Type B pancreatic cell (in vitro differentiated cells): ENCODE measurements around the gene VEZT. TPM values are rescaled to one million over a fixed set of nuclear protein-coding genes. Genes with fewer than 3 reads are reported as not detected.
"Not testable (repeated sequence)": the region's sequence is repeated elsewhere in the genome, so short reads cannot be mapped to it uniquely, and the experiment has no call there.

Experiments
- DNase-seq: peaks from one replicate; pipeline ENCODE4 v3.0.0; 2021; ENCODE audit warnings: mixed read lengths; ENCODE audit not compliant: unreplicated experiment; ENCODE audit errors: extremely low spot score
- H3K27ac Mint-ChIP-seq: 2 replicates; pipeline ENCODE4 v1.8.0; 2021; ENCODE audit warnings: mild to moderate bottlenecking, mixed read lengths
- H3K27me3 Mint-ChIP-seq: 2 replicates; pipeline ENCODE4 v1.8.0; 2021; ENCODE audit warnings: mixed read lengths
- H3K36me3 Mint-ChIP-seq: 2 replicates; pipeline ENCODE4 v1.8.0; 2021; ENCODE audit warnings: mixed read lengths
- H3K4me1 Mint-ChIP-seq: one replicate; pipeline ENCODE4 v1.8.0; 2021; ENCODE audit warnings: mixed read lengths; ENCODE audit not compliant: unreplicated experiment
- H3K4me3 Mint-ChIP-seq: 2 replicates; pipeline ENCODE4 v1.8.0; 2021; ENCODE audit warnings: mild to moderate bottlenecking, mixed read lengths
- H3K9me3 Mint-ChIP-seq: 2 replicates; pipeline ENCODE4 v1.8.0; 2021; ENCODE audit warnings: mixed read lengths
- total RNA-seq: library from RNA; stranded (reverse); gene quantifications from 2 replicates; pipeline ENCODE4 v1.2.1, GENCODE V29; 2021; ENCODE audit warnings: low replicate concordance
- TF ChIP-seq, protein P1 (sequence below): fragments of 200-600 bp; sonication (generic); conservative IDR thresholded peaks from 2 replicates; pipeline ENCODE4 v1.5.0; 2021; ENCODE audit warnings: antibody characterized with exemption, mild to moderate bottlenecking

The VEZT gene
- total RNA-seq, 1 donor from 2014 or later, result 69.1 TPM

DNA sequence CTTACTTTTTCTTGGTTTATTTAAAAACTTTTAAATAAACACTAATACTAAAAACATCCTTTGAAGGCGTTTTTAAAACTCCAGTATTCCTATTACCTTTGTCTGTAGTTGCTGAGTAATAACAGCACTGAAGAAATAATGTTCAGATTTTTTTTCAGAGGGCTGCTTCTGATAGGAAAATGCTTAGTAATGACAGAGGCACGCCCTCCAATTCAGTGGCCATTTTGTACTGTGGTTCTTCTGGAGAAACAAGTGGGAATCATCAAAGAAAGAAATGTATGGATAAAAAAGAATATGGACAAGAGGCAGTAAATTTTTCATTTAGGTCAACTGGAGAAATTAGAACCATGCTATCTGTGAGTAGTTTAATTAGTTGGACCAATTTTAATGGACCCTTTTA, 13.6 kb downstream of the VEZT start:
- H3K4me3 Mint-ChIP-seq, result no peak overlapping the region
- TF ChIP-seq, protein P1, sequence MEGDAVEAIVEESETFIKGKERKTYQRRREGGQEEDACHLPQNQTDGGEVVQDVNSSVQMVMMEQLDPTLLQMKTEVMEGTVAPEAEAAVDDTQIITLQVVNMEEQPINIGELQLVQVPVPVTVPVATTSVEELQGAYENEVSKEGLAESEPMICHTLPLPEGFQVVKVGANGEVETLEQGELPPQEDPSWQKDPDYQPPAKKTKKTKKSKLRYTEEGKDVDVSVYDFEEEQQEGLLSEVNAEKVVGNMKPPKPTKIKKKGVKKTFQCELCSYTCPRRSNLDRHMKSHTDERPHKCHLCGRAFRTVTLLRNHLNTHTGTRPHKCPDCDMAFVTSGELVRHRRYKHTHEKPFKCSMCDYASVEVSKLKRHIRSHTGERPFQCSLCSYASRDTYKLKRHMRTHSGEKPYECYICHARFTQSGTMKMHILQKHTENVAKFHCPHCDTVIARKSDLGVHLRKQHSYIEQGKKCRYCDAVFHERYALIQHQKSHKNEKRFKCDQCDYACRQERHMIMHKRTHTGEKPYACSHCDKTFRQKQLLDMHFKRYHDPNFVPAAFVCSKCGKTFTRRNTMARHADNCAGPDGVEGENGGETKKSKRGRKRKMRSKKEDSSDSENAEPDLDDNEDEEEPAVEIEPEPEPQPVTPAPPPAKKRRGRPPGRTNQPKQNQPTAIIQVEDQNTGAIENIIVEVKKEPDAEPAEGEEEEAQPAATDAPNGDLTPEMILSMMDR, result no peak

GRCh38 chr12:95234187-95234586, 16.6 kb downstream of the VEZT start:
- not testable (repeated sequence) for H3K9me3 Mint-ChIP-seq, DNase-seq, H3K27ac Mint-ChIP-seq, H3K27me3 Mint-ChIP-seq, H3K4me3 Mint-ChIP-seq
- Mint-ChIP-seq H3K36me3 (peaks cover 14% of the 10 kb centered on the region), H3K4me1 (peaks cover 12% of the 10 kb centered on the region)

More for the DNA sequence above, 13.6 kb downstream of the VEZT start:
- Mint-ChIP-seq H3K27ac (peak overlapping the region; percentile 20), H3K4me1 (peaks cover 10% of the 10 kb centered on the region), H3K36me3 (peaks cover 5% of the 10 kb centered on the region), H3K27me3 (no peaks in the 10 kb centered on the region), H3K9me3 (no peaks in the 10 kb centered on the region)
- DNase-seq, result no peak

- H3K27ac Mint-ChIP-seq, H3K27me3 Mint-ChIP-seq, H3K4me3 Mint-ChIP-seq, DNase-seq, H3K9me3 Mint-ChIP-seq: not testable (repeated sequence)
- Mint-ChIP-seq H3K36me3 (peaks cover 17% of the 10 kb centered on the region), H3K4me1 (peaks cover 11% of the 10 kb centered on the region)
Observed at GRCh38 chr12:95235621-95236020, 18.0 kb downstream of the VEZT start.

- TF ChIP-seq, protein P1, result no peak
- no peak overlapping the region for H3K27ac Mint-ChIP-seq
- peaks cover 8% of the 10 kb centered on the region for H3K4me1 Mint-ChIP-seq
- H3K9me3 Mint-ChIP-seq, result no peaks in the 10 kb centered on the region
- H3K27me3 Mint-ChIP-seq, result no peaks in the 10 kb centered on the region
- peaks cover 23% of the 10 kb centered on the region for H3K36me3 Mint-ChIP-seq
- no peak overlapping the region for H3K4me3 Mint-ChIP-seq
- DNase-seq, result no peak
Observed at GRCh38 chr12:95237315-95237714, 19.7 kb downstream of the VEZT start.

- no peak for DNase-seq
- Mint-ChIP-seq H3K9me3 (no peaks in the 10 kb centered on the region), H3K27ac (no peak overlapping the region), H3K4me3 (no peak overlapping the region), H3K27me3 (no peaks in the 10 kb centered on the region), H3K4me1 (peaks cover 8% of the 10 kb centered on the region), H3K36me3 (peaks cover 23% of the 10 kb centered on the region)
- TF ChIP-seq, protein P1, result no peak
Observed at GRCh38 chr12:95238150-95238549, 20.5 kb downstream of the VEZT start.

GRCh38 chr12:95239216-95239615, 21.6 kb downstream of the VEZT start:
- no peak for DNase-seq
- TF ChIP-seq, protein P1, result no peak
- Mint-ChIP-seq H3K4me3 (no peak overlapping the region), H3K36me3 (peaks cover 29% of the 10 kb centered on the region), H3K27me3 (no peaks in the 10 kb centered on the region), H3K27ac (no peak overlapping the region), H3K9me3 (no peaks in the 10 kb centered on the region), H3K4me1 (peaks cover 8% of the 10 kb centered on the region)

DNA sequence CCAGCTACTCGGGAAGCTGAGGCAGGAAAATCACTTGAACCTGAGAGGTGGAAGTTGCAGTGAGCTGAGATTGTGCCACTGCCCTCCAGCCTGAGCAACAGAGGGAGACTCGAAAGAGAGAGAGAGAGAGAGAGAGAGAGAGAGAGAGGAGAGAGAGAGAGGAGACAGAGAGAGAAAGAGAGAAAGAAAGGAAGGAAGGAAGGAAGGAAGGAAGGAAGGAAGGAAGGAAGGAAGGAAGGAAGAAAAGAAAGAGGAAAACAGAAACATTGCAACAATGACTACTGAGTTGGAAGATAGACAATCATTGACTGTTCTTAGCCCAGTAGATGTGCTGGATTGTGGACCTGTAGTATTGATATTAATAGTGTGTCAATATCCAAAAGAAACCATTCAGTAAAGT, 22.2 kb downstream of the VEZT start:
- H3K9me3 Mint-ChIP-seq, H3K4me3 Mint-ChIP-seq, H3K27ac Mint-ChIP-seq, H3K27me3 Mint-ChIP-seq, DNase-seq, H3K4me1 Mint-ChIP-seq: not testable (repeated sequence)
- H3K36me3 Mint-ChIP-seq, result peaks cover 25% of the 10 kb centered on the region
